B cell (primary cell): ENCODE measurements around the gene LRRN2. TPM values are rescaled to one million over a fixed set of nuclear protein-coding genes. Genes with fewer than 3 reads are reported as not detected.

Experiments used
- ATAC-seq: fragments of 200-7000 bp; cut with Tn5 transposase; one replicate; pipeline ENCODE4 v1.10.0; 2021; ENCODE audit warnings: low read depth, mild to moderate bottlenecking, moderate number of reproducible peaks, moderate library complexity
- CTCF ChIA-PET: fragments of 350-600 bp; sonication (Branson Sonifier 250); formaldehyde crosslinking; loops from one replicate; lab custom pipeline; 2021; ENCODE audit warnings: antibody characterized with exemption, inconsistent platforms; lab: Charles Lee
- POLR2A ChIA-PET: fragments of 350-600 bp; sonication (Branson Sonifier 250); formaldehyde crosslinking; loops from one replicate; lab custom pipeline; 2021; ENCODE audit warnings: antibody characterized with exemption; lab: Charles Lee
- DNase-seq: peaks from one replicate; pipeline ENCODE4 v3.0.0; 2013
- H2AFZ ChIP-seq: 2 replicates; pipeline ENCODE4 v1.6.1; 2012; ENCODE audit warnings: mild to moderate bottlenecking, low read depth, low read length; ENCODE audit not compliant: insufficient read depth, poor library complexity, severe bottlenecking
- H3K27ac ChIP-seq, 2 donors: 1 replicate in 1 of 2; 2 replicates in 1 of 2; pipeline ENCODE4 v1.5.1; 2012 to 2013; ENCODE audit warnings: low read length in 2 of 2, mild to moderate bottlenecking in 2 of 2, moderate library complexity in 1 of 2
- H3K27me3 ChIP-seq, 4 experiments: fragments of 200-600 bp in 1 of 4; sonication (generic) in 1 of 4; replicated peaks in 1 of 4; 1 replicate in 2 of 4; 2 replicates in 2 of 4; pipeline versions ENCODE4 v1.6.1 to v1.7.0; 2013 to 2016; ENCODE audit warnings: low read length in 3 of 4, mild to moderate bottlenecking in 2 of 4, mixed read lengths in 1 of 4, moderate library complexity in 1 of 4; ENCODE audit not compliant: insufficient read depth in 4 of 4, control insufficient read depth in 3 of 4; ENCODE audit errors: control extremely low read depth in 1 of 4
- H3K36me3 ChIP-seq, 2 experiments: replicated peaks in 1 of 2; 1 replicate in 1 of 2; 2 replicates in 1 of 2; pipeline versions ENCODE4 v1.6.1 to v1.7.1; 2013; ENCODE audit warnings: low read length in 1 of 2; ENCODE audit not compliant: insufficient read depth in 2 of 2, control insufficient read depth in 1 of 2; ENCODE audit errors: control extremely low read depth in 1 of 2, extremely low read depth in 1 of 2
- H3K4me1 ChIP-seq, 2 donors: fragments of 200-600 bp in 1 of 2; sonication (generic) in 1 of 2; 1 replicate in 1 of 2; 2 replicates in 1 of 2; pipeline versions ENCODE4 v1.5.1 to v1.6.1; 2013 to 2017; ENCODE audit warnings: low read length in 2 of 2; ENCODE audit not compliant: control insufficient read depth in 2 of 2, insufficient read depth in 2 of 2
- H3K4me2 ChIP-seq: replicated peaks from 2 replicates; pipeline ENCODE3; 2012; ENCODE audit warnings: mild to moderate bottlenecking, low read depth, low read length; ENCODE audit not compliant: poor library complexity, severe bottlenecking
- H3K4me3 ChIP-seq, 5 experiments: fragments of 200-600 bp in 1 of 5; sonication (generic) in 1 of 5; 1 replicate in 3 of 5; 2 replicates in 2 of 5; pipeline versions ENCODE4 v1.5.1 to v1.7.0; 2011 to 2016; ENCODE audit warnings: low read length in 4 of 5, mild to moderate bottlenecking in 4 of 5, low read depth in 2 of 5, control low read depth in 1 of 5, moderate library complexity in 1 of 5; ENCODE audit not compliant: insufficient read depth in 1 of 5; ENCODE audit errors: control extremely low read depth in 1 of 5, extremely low read depth in 1 of 5
- H3K79me2 ChIP-seq: fragments of 200-600 bp; sonication (generic); one replicate; pipeline ENCODE4 v1.6.0; 2016; ENCODE audit warnings: low read length; ENCODE audit not compliant: control insufficient read depth, insufficient read depth
- H3K9ac ChIP-seq: fragments of 200-600 bp; sonication (generic); 2 replicates; pipeline ENCODE4 v1.6.1; 2017; ENCODE audit warnings: mild to moderate bottlenecking, low read length, moderate library complexity
- H3K9me3 ChIP-seq, 3 donors: one replicate each; pipeline versions ENCODE4 v1.6.1 to v1.7.1; 2013; ENCODE audit warnings: low read length in 2 of 3; ENCODE audit not compliant: control insufficient read depth in 2 of 3, insufficient read depth in 1 of 3; ENCODE audit errors: control extremely low read depth in 1 of 3
- H4K20me1 ChIP-seq: 2 replicates; pipeline ENCODE4 v1.6.0; 2012; ENCODE audit warnings: mild to moderate bottlenecking, low read length; ENCODE audit not compliant: insufficient read depth, control insufficient read depth, poor library complexity, severe bottlenecking
- H3K27ac Mint-ChIP-seq: one replicate; pipeline ENCODE4 v1.8.0; 2021; ENCODE audit warnings: mixed read lengths
- H3K27me3 Mint-ChIP-seq: one replicate; pipeline ENCODE4 v1.8.0; 2021; ENCODE audit warnings: mixed read lengths
- H3K4me1 Mint-ChIP-seq: one replicate; pipeline ENCODE4 v1.8.0; 2021; ENCODE audit warnings: mixed read lengths
- H3K4me3 Mint-ChIP-seq: one replicate; pipeline ENCODE4 v1.8.0; 2021; ENCODE audit warnings: mixed read lengths
- H3K9me3 Mint-ChIP-seq: one replicate; pipeline ENCODE4 v1.8.0; 2022; ENCODE audit warnings: mixed read lengths; ENCODE audit not compliant: insufficient read depth
- EZH2 ChIP-seq: IDR thresholded peaks from 2 replicates; pipeline ENCODE4 v1.6.1; 2012; ENCODE audit warnings: borderline replicate concordance, low read depth, mild to moderate bottlenecking, moderate library complexity, low read length; ENCODE audit not compliant: insufficient read depth, poor library complexity, severe bottlenecking
- WGBS: methylation state at CpG from one replicate; pipeline ENCODE4 v1.1.5; 2013; ENCODE audit warnings: missing lambda C conversion rate; ENCODE audit not compliant: insufficient coverage; 5-methylcytosine and 5-hydroxymethylcytosine counted together
- intact Hi-C: fragments of 100-400 bp; cut with micrococcal nuclease; formaldehyde crosslinking; loops from one replicate; pipeline ENCODE4 v1.10.0; 2022
- polyA plus RNA-seq: library from polyadenylated mRNA; depleted of rRNA; stranded (reverse); fragments of >200 nt; gene quantifications from 2 replicates; pipeline ENCODE4 v1.2.3, GENCODE V29; 2012
- total RNA-seq, 2 donors: library from RNA; stranded (reverse); fragments of 120-200 nt in 1 of 2; gene quantifications; 1 replicate in 1 of 2; 2 replicates in 1 of 2; pipeline versions ENCODE4 v1.2.3 to v1.2.4, GENCODE V29; 2013 to 2022
- TF ChIP-seq, protein P1 (sequence below): fragments of 200-600 bp; IDR thresholded peaks from one replicate; pipeline ENCODE4 v1.8.0; 2022; ENCODE audit warnings: antibody characterized with exemption, mild to moderate bottlenecking

LRRN2 gene
- total and polyA plus RNA-seq, 2 donors (not counting 1 experiment from before 2014, with no cell fraction given) = not detected

DNA sequence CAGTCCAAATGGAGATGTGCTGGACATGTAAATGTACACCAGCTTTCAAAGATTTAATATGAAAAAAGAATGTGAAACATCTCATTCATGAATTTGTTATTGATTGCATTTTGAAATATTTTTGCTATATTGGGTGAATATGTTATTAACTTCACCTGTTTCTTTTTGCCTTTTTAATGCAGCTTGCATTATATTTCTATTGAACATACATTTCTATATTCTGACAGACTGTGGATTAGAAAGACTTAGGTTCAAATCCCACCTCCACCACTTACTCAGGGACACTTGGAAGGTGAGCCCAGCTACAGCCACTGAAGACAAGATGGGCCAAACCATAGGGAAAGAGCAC, 37.8 kb downstream of the LRRN2 start:
- Histone ChIP-seq H3K79me2 (no peaks in the 10 kb centered on the region), H3K4me3 (no peak overlapping the region), H3K27me3 (peaks cover 0 to 18% (median 3%) of the 10 kb centered on the region in 4 experiments), H3K4me1 (no peaks in the 10 kb centered on the region), H3K27ac (no peak overlapping the region), H2AFZ (no peak overlapping the region), H3K36me3 (no peaks in the 10 kb centered on the region), H3K9ac (no peak overlapping the region), H3K9me3 (no peaks in the 10 kb centered on the region), H4K20me1 (no peaks in the 10 kb centered on the region), H3K4me2 (no peak overlapping the region)
- DNase-seq (no peak), ATAC-seq (no peak)
- Mint-ChIP-seq H3K9me3 (no peaks in the 10 kb centered on the region), H3K27me3 (peaks cover 24% of the 10 kb centered on the region), H3K27ac (no peak overlapping the region), H3K4me3 (no peak overlapping the region), H3K4me1 (no peaks in the 10 kb centered on the region)
- ChIA-PET POLR2A (no interaction called here), CTCF (no interaction called here)
- intact Hi-C loops = no loop called here
- TF ChIP-seq, protein P1, sequence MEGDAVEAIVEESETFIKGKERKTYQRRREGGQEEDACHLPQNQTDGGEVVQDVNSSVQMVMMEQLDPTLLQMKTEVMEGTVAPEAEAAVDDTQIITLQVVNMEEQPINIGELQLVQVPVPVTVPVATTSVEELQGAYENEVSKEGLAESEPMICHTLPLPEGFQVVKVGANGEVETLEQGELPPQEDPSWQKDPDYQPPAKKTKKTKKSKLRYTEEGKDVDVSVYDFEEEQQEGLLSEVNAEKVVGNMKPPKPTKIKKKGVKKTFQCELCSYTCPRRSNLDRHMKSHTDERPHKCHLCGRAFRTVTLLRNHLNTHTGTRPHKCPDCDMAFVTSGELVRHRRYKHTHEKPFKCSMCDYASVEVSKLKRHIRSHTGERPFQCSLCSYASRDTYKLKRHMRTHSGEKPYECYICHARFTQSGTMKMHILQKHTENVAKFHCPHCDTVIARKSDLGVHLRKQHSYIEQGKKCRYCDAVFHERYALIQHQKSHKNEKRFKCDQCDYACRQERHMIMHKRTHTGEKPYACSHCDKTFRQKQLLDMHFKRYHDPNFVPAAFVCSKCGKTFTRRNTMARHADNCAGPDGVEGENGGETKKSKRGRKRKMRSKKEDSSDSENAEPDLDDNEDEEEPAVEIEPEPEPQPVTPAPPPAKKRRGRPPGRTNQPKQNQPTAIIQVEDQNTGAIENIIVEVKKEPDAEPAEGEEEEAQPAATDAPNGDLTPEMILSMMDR = no peak
- TF ChIP-seq EZH2 = no peak

DNA sequence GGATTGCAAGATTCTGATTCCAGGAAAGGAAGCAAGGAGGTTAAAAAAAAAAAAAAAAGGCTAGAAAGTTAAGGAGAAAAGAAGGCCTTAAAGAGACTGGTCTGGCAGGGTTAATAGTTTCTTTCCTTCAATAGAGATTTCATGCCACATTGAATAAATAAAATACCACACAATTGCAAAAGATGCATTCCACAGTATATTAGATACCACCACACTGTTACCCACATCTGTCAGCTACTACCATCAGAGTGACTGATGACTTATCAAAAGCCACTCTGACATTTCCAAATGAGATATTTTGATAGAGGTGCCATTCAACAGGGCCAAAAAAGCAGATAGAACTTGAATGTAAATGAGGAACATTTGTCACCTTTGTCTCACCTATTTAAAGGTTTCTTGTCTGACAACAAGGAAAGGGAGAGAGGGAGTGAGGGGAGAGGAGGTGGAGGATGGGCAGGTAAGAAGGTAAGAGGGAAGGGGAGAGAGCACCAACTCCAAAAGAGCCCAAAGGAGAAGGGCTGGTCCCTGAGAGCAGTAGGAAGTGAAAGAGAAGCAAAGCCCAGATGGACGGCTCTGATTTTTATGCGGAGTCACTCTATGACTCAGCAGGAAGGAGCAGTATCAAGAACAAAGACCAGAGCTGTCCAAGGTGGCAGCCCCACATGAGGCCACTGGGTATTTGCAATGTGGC, 38.3 kb downstream of the LRRN2 start:
- no peak for DNase-seq
- intact Hi-C loops = no loop called here
- CTCF ChIA-PET = no interaction called here
- Histone ChIP-seq H3K4me2 (no peak overlapping the region), H3K27me3 (peaks cover 0 to 18% (median 3%) of the 10 kb centered on the region in 4 experiments), H2AFZ (no peak overlapping the region), H3K9ac (no peak overlapping the region), H3K4me3 (no peak overlapping the region), H3K79me2 (no peaks in the 10 kb centered on the region), H4K20me1 (no peaks in the 10 kb centered on the region), H3K9me3 (no peaks in the 10 kb centered on the region), H3K4me1 (no peaks in the 10 kb centered on the region), H3K27ac (no peak overlapping the region), H3K36me3 (no peaks in the 10 kb centered on the region)
- TF ChIP-seq, protein P1 = no peak
- TF ChIP-seq EZH2 = no peak
- POLR2A ChIA-PET = interaction anchor here (0.7 kb wide), 1 partner anchor 28 kb away, joined by 4 read pairs; no protein-coding TSS in a partner anchor
- no peaks in the 10 kb centered on the region for H3K4me1 Mint-ChIP-seq
- no peak overlapping the region for H3K4me3 Mint-ChIP-seq
- ATAC-seq = no peak
- WGBS = 0% methylated on average over 2 of the region's 2 CpGs
- peaks cover 22% of the 10 kb centered on the region for H3K27me3 Mint-ChIP-seq
- H3K27ac Mint-ChIP-seq = no peak overlapping the region
- H3K9me3 Mint-ChIP-seq = no peaks in the 10 kb centered on the region
